Keratinocyte (primary cell): ENCODE results near the gene ARVCF. TPM values are rescaled to one million over a fixed set of nuclear protein-coding genes. Genes with fewer than 3 reads are reported as not detected.

ENCODE experiments used
- DNase-seq: peaks from one replicate; pipeline ENCODE4 v3.0.0-alpha.2; 2011; ENCODE audit warnings: low read depth, missing footprints, low spot score
- FAIRE-seq: peaks from 2 replicates; lab custom pipeline; 2011; peaks lifted over from hg19 to GRCh38; lab: Jason Lieb, UNC
- H2AFZ ChIP-seq: 2 replicates; pipeline ENCODE4 v1.6.0; 2012; ENCODE audit warnings: low read length, control low read depth, inconsistent platforms; ENCODE audit not compliant: control insufficient read depth
- H3K27ac ChIP-seq: 2 replicates; pipeline ENCODE4 v1.5.1; 2011; ENCODE audit warnings: low read length; ENCODE audit not compliant: control insufficient read depth, insufficient read depth
- H3K27me3 ChIP-seq: 3 replicates; pipeline ENCODE4 v1.6.0; 2011; ENCODE audit warnings: low read length; ENCODE audit not compliant: control insufficient read depth, insufficient read depth; ENCODE audit errors: extremely low read depth
- H3K36me3 ChIP-seq, 2 experiments: 2 replicates in 1 of 2; 3 replicates in 1 of 2; pipeline ENCODE4 v1.5.1; 2011; ENCODE audit warnings: low read length in 2 of 2, mild to moderate bottlenecking in 1 of 2; ENCODE audit not compliant: control insufficient read depth in 2 of 2, insufficient read depth in 2 of 2; ENCODE audit errors: extremely low read depth in 1 of 2
- H3K4me1 ChIP-seq: 3 replicates; pipeline ENCODE4 v1.5.1; 2011; ENCODE audit warnings: low read length; ENCODE audit not compliant: control insufficient read depth, insufficient read depth; ENCODE audit errors: extremely low read depth
- H3K4me2 ChIP-seq: 3 replicates; pipeline ENCODE4 v1.6.0; 2011; ENCODE audit warnings: low read depth, low read length; ENCODE audit not compliant: control insufficient read depth, insufficient read depth; ENCODE audit errors: extremely low read depth
- H3K4me3 ChIP-seq, 3 experiments: fragments of 200-600 bp in 1 of 3; sonication (generic) in 1 of 3; 2 replicates in 2 of 3; 3 replicates in 1 of 3; pipeline ENCODE4 v1.5.1; 2011 to 2016; ENCODE audit warnings: low read length in 3 of 3, mild to moderate bottlenecking in 3 of 3, control low read depth in 2 of 3, inconsistent platforms in 1 of 3, low read depth in 1 of 3, mixed read lengths in 1 of 3, mixed run types in 1 of 3, moderate library complexity in 1 of 3; ENCODE audit not compliant: control insufficient read depth in 2 of 3, insufficient read depth in 2 of 3; ENCODE audit errors: extremely low read depth in 1 of 3
- H3K79me2 ChIP-seq: 2 replicates; pipeline ENCODE4 v1.6.0; 2012; ENCODE audit warnings: low read length; ENCODE audit not compliant: control insufficient read depth, insufficient read depth
- H3K9ac ChIP-seq: 3 replicates; pipeline ENCODE4 v1.6.0; 2011; ENCODE audit warnings: low read length; ENCODE audit not compliant: control insufficient read depth, insufficient read depth; ENCODE audit errors: extremely low read depth
- H3K9me1 ChIP-seq: 3 replicates; pipeline ENCODE4 v1.6.0; 2011; ENCODE audit warnings: low read length; ENCODE audit not compliant: control insufficient read depth, insufficient read depth; ENCODE audit errors: extremely low read depth
- H3K9me3 ChIP-seq: 2 replicates; pipeline ENCODE4 v1.5.1; 2012; ENCODE audit warnings: low read depth, low read length; ENCODE audit not compliant: control insufficient read depth
- H4K20me1 ChIP-seq: 3 replicates; pipeline ENCODE4 v1.6.0; 2011; ENCODE audit warnings: low read length; ENCODE audit not compliant: control insufficient read depth, insufficient read depth; ENCODE audit errors: extremely low read depth
- CTCF ChIP-seq, 3 experiments: IDR thresholded peaks in 1 of 3; conservative IDR thresholded peaks in 1 of 3; optimal IDR thresholded peaks in 1 of 3; 2 replicates in 2 of 3; 3 replicates in 1 of 3; pipeline versions ENCODE3 to v1.5.1; 2011; ENCODE audit warnings: low read length in 3 of 3, mild to moderate bottlenecking in 3 of 3, moderate library complexity in 2 of 3, control low read depth in 1 of 3, inconsistent platforms in 1 of 3; ENCODE audit not compliant: insufficient read depth in 2 of 3; ENCODE audit errors: extremely low read depth in 1 of 3
- EZH2 ChIP-seq: IDR thresholded peaks from one replicate; pipeline ENCODE4 v1.6.1; 2012; ENCODE audit warnings: inconsistent platforms, mild to moderate bottlenecking, low read length, moderate library complexity
- dilution Hi-C: fragments of 300-500 bp; cut with MboI; formaldehyde crosslinking; loops from one replicate; pipeline ENCODE4 v1.7.0; 2020; ENCODE audit warnings: low sequenced_read_pairs; ENCODE audit not compliant: extremely low pct_ligation_motif_present
- polyA plus RNA-seq, 5 experiments: library from polyadenylated mRNA; depleted of rRNA in 3 of 5; stranded (reverse) in 3 of 5; stranded (forward) in 1 of 5; unstranded in 1 of 5; fragments of >200 nt; gene quantifications; 1 replicate in 1 of 5; 2 replicates in 3 of 5; 3 replicates in 1 of 5; pipeline versions ENCODE4 v1.2.1 to v1.2.3, GENCODE V29; 2011 to 2012; ENCODE audit warnings: missing spikeins in 2 of 5, low read depth in 1 of 5, low replicate concordance in 1 of 5

Gene ARVCF
- polyA plus RNA-seq, 1 donor (not counting 4 experiments of a cell fraction or from before 2014, with no cell fraction given), result 5.7 TPM

GRCh38 chr22:19948057-19948760 lies 68.4 kb downstream of the ARVCF start:
- Histone ChIP-seq H3K4me2 (no peak overlapping the region), H3K9ac (no peak overlapping the region), H3K9me1 (no peaks in the 10 kb centered on the region), H3K4me1 (peaks cover 30% of the 10 kb centered on the region), H3K36me3 (peaks cover 3 to 8% of the 10 kb centered on the region in 2 experiments), H3K27me3 (no peaks in the 10 kb centered on the region), H2AFZ (no peak overlapping the region), H3K27ac (no peak overlapping the region), H3K4me3 (no peak overlapping the region), H3K9me3 (no peaks in the 10 kb centered on the region), H3K79me2 (peaks cover 31% of the 10 kb centered on the region), H4K20me1 (no peaks in the 10 kb centered on the region)
- no peak for FAIRE-seq
- dilution Hi-C loops, result no loop called here
- DNase-seq, result no peak
- TF ChIP-seq CTCF (optimal IDR thresholded peaks at IDR 0.05 in 1 of 3, IDR thresholded peaks at IDR 0.05 in 1 of 3, conservative IDR thresholded peaks at IDR 0.05 in 1 of 3; ENCODE audit: extremely low read depth in 1 of 3, insufficient read depth in 2 of 3, low read length in 3 of 3) (no peak), EZH2 (no peak)

- Histone ChIP-seq H3K79me2 (peaks cover 40% of the 10 kb centered on the region), H3K4me1 (peaks cover 30% of the 10 kb centered on the region), H3K9me3 (no peaks in the 10 kb centered on the region), H3K4me3 (peak overlapping the region; percentile 91 to 96 (median 96)), H3K4me2 (peak overlapping the region; percentile 96), H3K27ac (peak overlapping the region; percentile 90), H3K27me3 (no peaks in the 10 kb centered on the region), H3K9ac (peak overlapping the region; percentile 89), H3K36me3 (peaks cover 0 to 2% of the 10 kb centered on the region in 2 experiments), H3K9me1 (no peaks in the 10 kb centered on the region), H2AFZ (peak overlapping the region; percentile 38), H4K20me1 (no peaks in the 10 kb centered on the region)
- TF ChIP-seq CTCF (optimal IDR thresholded peaks at IDR 0.05 in 1 of 3, IDR thresholded peaks at IDR 0.05 in 1 of 3, conservative IDR thresholded peaks at IDR 0.05 in 1 of 3; ENCODE audit: extremely low read depth in 1 of 3, insufficient read depth in 2 of 3, low read length in 3 of 3), result no peak
- TF ChIP-seq EZH2, result no peak
- dilution Hi-C loops, result no loop called here
- FAIRE-seq (no peak), DNase-seq (no peak)
These were observed 73.3 kb downstream of the ARVCF start for GRCh38 chr22:19943082-19944026.
